ENCODE data around the gene GRIN2A.

GRIN2A gene

DNA sequence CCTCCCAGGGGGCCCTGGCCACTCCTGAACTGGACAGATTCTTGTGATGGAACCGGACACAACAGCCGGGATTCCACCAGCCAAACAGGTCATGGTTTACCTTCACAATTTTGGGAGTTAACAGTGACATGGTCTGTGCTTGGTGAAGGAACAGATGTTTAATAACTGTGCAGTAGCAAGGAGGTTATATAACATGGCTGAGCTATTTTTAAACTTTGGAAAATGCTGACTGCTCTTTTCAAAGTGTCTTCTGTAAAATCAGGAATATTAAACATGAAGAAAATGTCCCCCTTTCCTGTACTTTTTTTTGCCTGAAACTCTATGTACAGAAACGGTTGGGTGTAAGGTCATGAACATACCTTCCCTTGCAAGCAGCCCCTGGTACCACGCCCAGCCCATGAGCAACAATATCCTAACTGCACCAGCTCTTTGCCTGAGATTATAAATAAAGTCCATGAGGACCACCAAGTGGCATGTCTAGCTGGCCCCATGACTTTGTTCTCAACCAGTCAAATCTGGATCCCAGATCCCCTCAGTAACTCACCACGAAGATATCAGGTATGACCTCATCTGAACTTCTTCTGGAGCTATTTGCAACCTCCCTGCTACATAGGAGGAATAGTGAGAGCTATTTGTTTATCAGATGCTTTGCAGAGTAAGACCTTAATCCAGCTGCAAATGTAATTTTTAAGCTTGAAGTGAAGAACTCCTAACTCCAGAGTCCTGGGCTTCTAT is 249.1 kb downstream of the GRIN2A start:
- no peak for TF ChIP-seq ZFX (IDR thresholded peaks at IDR 0.05; ENCODE audit: borderline replicate concordance)
- TF ChIP-seq, protein P1, sequence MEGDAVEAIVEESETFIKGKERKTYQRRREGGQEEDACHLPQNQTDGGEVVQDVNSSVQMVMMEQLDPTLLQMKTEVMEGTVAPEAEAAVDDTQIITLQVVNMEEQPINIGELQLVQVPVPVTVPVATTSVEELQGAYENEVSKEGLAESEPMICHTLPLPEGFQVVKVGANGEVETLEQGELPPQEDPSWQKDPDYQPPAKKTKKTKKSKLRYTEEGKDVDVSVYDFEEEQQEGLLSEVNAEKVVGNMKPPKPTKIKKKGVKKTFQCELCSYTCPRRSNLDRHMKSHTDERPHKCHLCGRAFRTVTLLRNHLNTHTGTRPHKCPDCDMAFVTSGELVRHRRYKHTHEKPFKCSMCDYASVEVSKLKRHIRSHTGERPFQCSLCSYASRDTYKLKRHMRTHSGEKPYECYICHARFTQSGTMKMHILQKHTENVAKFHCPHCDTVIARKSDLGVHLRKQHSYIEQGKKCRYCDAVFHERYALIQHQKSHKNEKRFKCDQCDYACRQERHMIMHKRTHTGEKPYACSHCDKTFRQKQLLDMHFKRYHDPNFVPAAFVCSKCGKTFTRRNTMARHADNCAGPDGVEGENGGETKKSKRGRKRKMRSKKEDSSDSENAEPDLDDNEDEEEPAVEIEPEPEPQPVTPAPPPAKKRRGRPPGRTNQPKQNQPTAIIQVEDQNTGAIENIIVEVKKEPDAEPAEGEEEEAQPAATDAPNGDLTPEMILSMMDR (IDR thresholded peaks at IDR 0.05), result no peak
- H3K27ac ChIP-seq, result no peak overlapping the region

DNA sequence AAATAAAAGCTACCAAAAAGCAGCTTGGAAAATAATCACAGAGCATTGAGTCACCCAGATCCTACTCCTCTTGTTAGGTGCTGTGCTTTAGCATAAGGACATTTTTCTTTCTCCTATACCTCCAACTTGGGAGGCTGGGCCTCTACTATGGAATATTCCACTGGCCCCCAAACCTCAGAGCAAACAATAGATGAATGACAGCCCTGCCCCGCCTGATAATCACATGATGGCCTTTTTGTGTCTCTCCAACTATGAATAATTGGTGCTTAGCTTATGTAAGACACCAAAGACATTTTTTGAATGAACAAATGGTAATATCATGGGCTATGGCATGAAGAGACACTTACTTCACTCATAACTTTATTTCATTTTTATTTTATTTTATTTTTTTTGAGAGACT is 250.2 kb downstream of the GRIN2A start:
- H3K27ac ChIP-seq, result no peak overlapping the region
- TF ChIP-seq, protein P1 (IDR thresholded peaks at IDR 0.05), result no peak
- TF ChIP-seq ZFX (IDR thresholded peaks at IDR 0.05; ENCODE audit: borderline replicate concordance), result no peak

DNA sequence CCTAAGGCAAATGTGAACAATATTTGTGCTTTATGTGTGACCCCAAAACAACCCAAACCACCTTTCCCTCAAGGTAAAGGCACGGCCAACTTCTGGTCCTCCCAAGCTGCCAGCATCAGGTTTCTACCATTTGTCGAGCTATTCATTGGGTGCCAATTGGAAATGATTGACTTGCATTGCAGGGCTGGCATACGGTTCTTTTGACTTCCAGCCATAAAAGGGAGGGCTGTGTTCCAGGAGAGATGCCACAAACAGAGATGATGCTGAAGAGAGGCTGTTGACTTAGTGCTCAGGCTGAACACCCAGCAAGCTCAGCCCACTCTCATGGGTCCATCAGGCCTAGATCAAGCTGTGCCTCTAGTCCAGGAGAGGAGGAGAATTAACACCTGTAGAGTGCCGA is 252.4 kb downstream of the GRIN2A start:
- TF ChIP-seq, protein P1 (IDR thresholded peaks at IDR 0.05), result no peak
- TF ChIP-seq ZFX (IDR thresholded peaks at IDR 0.05; ENCODE audit: borderline replicate concordance), result no peak
- no peak overlapping the region for H3K27ac ChIP-seq

DNA sequence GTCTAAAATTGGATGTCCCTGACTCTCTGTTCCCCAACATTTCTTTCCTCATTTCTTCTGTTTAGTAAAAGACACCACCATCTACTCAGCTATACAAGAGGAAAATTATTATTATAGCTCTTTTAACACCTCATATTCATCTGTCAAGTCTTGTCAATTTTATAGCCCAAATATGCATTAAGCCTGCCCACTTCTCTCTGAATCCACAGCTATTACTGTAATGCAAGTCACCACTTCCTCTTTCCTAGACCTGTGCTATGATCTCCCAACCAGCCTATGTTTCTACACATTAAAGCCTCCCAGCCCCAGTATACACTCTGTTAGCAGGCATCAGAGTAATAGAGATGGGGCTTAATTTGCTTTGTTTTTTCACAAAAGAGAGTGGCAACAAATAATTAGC is 252.9 kb downstream of the GRIN2A start:
- no peak for TF ChIP-seq ZFX (IDR thresholded peaks at IDR 0.05; ENCODE audit: borderline replicate concordance)
- TF ChIP-seq, protein P1 (IDR thresholded peaks at IDR 0.05), result no peak
- H3K27ac ChIP-seq, result no peak overlapping the region

DNA sequence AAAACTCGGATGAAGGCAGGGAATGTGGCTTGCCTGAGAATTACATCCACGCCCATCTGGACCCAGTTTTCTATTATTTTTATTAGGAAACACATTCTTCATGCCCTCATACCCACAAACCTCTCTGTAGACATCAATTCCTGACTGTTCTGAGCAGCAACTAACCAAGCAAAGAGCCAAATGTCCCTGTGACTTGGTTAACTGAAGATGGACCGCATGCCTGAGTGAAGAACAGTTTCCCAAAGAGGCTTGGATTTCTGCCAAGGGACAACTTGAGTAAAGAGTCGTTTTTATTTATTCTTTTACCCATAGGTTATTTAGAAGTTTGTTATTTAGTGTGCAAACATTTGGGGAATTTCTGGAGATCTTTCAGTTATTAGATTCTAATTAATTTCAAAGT is 259.8 kb downstream of the GRIN2A start:
- no peak overlapping the region for H3K27ac ChIP-seq
- TF ChIP-seq, protein P1 (IDR thresholded peaks at IDR 0.05), result no peak
- TF ChIP-seq ZFX (IDR thresholded peaks at IDR 0.05; ENCODE audit: borderline replicate concordance), result no peak

DNA sequence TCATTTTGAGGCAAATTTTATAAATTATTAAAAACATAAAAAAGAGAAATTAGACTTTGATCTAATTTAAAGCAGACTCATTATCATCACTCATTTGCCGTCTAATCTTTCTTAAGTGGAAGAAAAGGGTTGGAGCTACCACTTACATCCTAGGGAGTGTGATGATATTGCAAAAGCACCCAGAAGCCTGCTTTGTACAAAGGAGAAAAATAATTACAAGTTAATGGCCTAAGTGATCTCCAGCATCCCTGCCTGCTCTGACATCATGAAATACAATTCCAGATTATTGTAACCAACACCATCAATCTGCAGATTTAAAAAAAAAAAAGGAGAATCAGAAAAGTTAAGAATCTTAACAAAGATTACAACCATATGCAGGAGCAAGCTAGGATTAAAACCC is 260.2 kb downstream of the GRIN2A start:
- TF ChIP-seq ZFX (IDR thresholded peaks at IDR 0.05; ENCODE audit: borderline replicate concordance), result no peak
- TF ChIP-seq, protein P1 (IDR thresholded peaks at IDR 0.05), result no peak
- no peak overlapping the region for H3K27ac ChIP-seq

DNA sequence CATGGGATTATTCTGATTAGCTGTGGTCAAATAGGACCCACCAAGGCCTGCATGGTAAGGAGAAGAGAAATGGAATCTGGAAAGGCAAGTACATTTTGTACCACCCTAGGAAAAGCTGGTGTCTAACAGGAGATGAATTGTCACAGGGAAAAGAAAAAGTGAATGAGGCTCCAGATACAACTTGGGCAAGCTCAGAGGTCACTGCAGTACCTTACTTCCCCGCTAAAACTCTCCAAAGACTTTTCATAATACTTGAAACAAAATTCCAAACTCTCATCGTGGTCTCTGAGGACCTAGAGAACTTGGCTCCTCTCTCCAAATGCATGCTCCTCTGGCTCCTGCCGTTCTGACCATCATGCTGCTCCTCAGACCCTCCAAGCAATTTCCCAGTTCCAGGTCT is 262.8 kb downstream of the GRIN2A start:
- TF ChIP-seq ZFX (IDR thresholded peaks at IDR 0.05; ENCODE audit: borderline replicate concordance), result no peak
- TF ChIP-seq, protein P1 (IDR thresholded peaks at IDR 0.05), result no peak
- H3K27ac ChIP-seq, result no peak overlapping the region
